Smooth muscle cell (in vitro differentiated cells): Measurements from ENCODE around the gene IFIT5. TPM values are rescaled to one million over a fixed set of nuclear protein-coding genes. Genes with fewer than 3 reads are reported as not detected.

ENCODE experiments used
- DNase-seq: peaks from one replicate; lab custom pipeline; 2025; ENCODE audit not compliant: unreplicated experiment; lab: John Stamatoyannopoulos, UW
- H2AFZ ChIP-seq: fragments of 200-600 bp; sonication (generic); 2 replicates; pipeline ENCODE4 v1.6.0; 2016; ENCODE audit warnings: antibody characterized with exemption, low read depth, mild to moderate bottlenecking
- H3F3A ChIP-seq: fragments of 200-600 bp; sonication (generic); 2 replicates; pipeline ENCODE4 v1.6.0; 2017; ENCODE audit warnings: antibody characterized with exemption, low read depth
- H3K27ac ChIP-seq: fragments of 200-600 bp; sonication (generic); 2 replicates; pipeline ENCODE4 v1.5.1; 2016; ENCODE audit warnings: low read depth, mild to moderate bottlenecking
- H3K27me3 ChIP-seq: fragments of 200-600 bp; sonication (generic); 2 replicates; pipeline ENCODE4 v1.6.1; 2016; ENCODE audit warnings: low read depth, mild to moderate bottlenecking
- H3K36me3 ChIP-seq: fragments of 200-600 bp; sonication (generic); 2 replicates; pipeline ENCODE4 v1.5.1; 2016; ENCODE audit warnings: low read depth
- H3K4me1 ChIP-seq: fragments of 200-600 bp; sonication (generic); 2 replicates; pipeline ENCODE4 v1.5.1; 2016; ENCODE audit warnings: low read depth
- H3K4me2 ChIP-seq: fragments of 200-600 bp; sonication (generic); 2 replicates; pipeline ENCODE4 v1.6.0; 2016; ENCODE audit warnings: mild to moderate bottlenecking
- H3K4me3 ChIP-seq: fragments of 200-600 bp; sonication (generic); 2 replicates; pipeline ENCODE4 v1.5.1; 2016; ENCODE audit warnings: mild to moderate bottlenecking
- H3K79me2 ChIP-seq: fragments of 200-600 bp; sonication (generic); 2 replicates; pipeline ENCODE4 v1.6.0; 2016; ENCODE audit warnings: low read depth, mild to moderate bottlenecking
- H3K9ac ChIP-seq: fragments of 200-600 bp; sonication (generic); 2 replicates; pipeline ENCODE4 v1.6.0; 2016; ENCODE audit warnings: low read depth
- H3K9me3 ChIP-seq: fragments of 200-600 bp; sonication (generic); replicated peaks from 2 replicates; pipeline ENCODE4 v1.5.1; 2016; ENCODE audit warnings: low read depth
- H4K20me1 ChIP-seq: fragments of 200-600 bp; sonication (generic); 2 replicates; pipeline ENCODE4 v1.6.0; 2016; ENCODE audit warnings: low read depth
- CTCF ChIP-seq: fragments of 200-600 bp; sonication (generic); IDR thresholded peaks from 2 replicates; pipeline ENCODE4 v1.5.1; 2017; ENCODE audit warnings: borderline replicate concordance, mild to moderate bottlenecking, antibody characterized with exemption; ENCODE audit not compliant: insufficient read depth, poor library complexity, severe bottlenecking
- WGBS: methylation state at CpG from one replicate; pipeline ENCODE4 v1.1.7; 2016; ENCODE audit warnings: low lambda C conversion rate; 5-methylcytosine and 5-hydroxymethylcytosine counted together
- polyA plus RNA-seq: library from polyadenylated mRNA; unstranded; fragments of >200 nt; fragmentation: Nextera tagmentation; extraction: Ambion mirVana; gene quantifications from 2 replicates; pipeline ENCODE4 v1.2.1, GENCODE V29; 2016
- total RNA-seq: library from RNA; depleted of rRNA; stranded (reverse); fragments of >200 nt; gene quantifications from 2 replicates; pipeline ENCODE4 v1.2.3, GENCODE V29; 2014

IFIT5 gene
- total and polyA plus RNA-seq, 2 experiments from 2014 or later: 4.9 to 7.7 TPM

- Histone ChIP-seq H3F3A (no peaks in the 10 kb centered on the region), H3K4me3 (no peak overlapping the region), H3K4me1 (peaks cover 7% of the 10 kb centered on the region), H3K4me2 (peak overlapping the region; percentile 63), H3K27ac (no peak overlapping the region), H3K9ac (no peak overlapping the region), H3K36me3 (no peaks in the 10 kb centered on the region), H2AFZ (peak overlapping the region; percentile 95), H3K9me3 (no peaks in the 10 kb centered on the region), H3K27me3 (no peaks in the 10 kb centered on the region), H4K20me1 (no peaks in the 10 kb centered on the region), H3K79me2 (no peaks in the 10 kb centered on the region)
- no peak for DNase-seq
- TF ChIP-seq CTCF: peak; percentile 53
- WGBS: 50% methylated on average over 5 of the region's 5 CpGs
Observed at GRCh38 chr10:89369156-89370105, 44.9 kb upstream of the IFIT5 start.

DNA sequence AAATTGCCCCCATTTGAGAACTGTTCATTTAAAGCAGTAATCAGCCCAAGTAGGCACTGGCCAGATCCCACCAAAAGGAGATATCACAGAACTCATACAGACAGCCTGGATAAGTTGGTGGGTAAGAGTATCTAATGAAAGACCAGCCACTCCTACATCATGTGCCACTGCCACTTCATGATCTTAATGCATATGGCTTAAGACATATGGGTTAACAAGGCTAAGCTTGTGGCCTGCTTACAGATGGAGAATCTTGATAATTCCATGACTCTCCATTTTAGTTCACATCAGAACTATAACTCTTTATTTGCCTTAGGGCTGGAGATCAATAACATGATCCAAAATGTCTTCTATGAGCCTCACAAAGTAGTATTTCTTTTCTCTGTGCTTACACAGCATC, 43.3 kb upstream of the IFIT5 start:
- Histone ChIP-seq H3K4me1 (peaks cover 7% of the 10 kb centered on the region), H4K20me1 (no peaks in the 10 kb centered on the region), H3K4me3 (no peak overlapping the region), H3K9ac (no peak overlapping the region), H3F3A (no peaks in the 10 kb centered on the region), H3K79me2 (no peaks in the 10 kb centered on the region), H3K27me3 (no peaks in the 10 kb centered on the region), H3K4me2 (no peak overlapping the region), H3K36me3 (no peaks in the 10 kb centered on the region), H2AFZ (no peak overlapping the region), H3K9me3 (no peaks in the 10 kb centered on the region), H3K27ac (no peak overlapping the region)
- TF ChIP-seq CTCF: no peak
- DNase-seq: no peak

DNA sequence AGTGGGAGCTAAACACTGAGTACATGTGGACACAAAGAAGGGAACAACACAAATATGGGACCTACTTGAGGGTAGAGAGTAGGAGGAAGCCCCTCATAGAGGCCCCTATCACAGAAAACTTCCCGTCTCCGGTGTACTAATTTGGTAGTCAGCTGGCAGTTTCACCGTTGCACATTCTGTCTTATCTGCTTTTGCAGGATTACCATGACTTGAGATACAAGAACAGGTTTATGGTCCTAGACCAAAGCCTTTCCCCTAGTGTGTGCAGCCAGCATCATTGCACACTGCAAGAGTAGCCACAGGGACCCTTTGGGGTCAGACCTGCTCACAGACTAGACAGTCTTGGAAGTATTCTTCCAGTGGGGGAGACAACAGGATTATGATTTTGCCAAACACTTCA, 42.4 kb upstream of the IFIT5 start:
- H3K79me2 ChIP-seq: no peaks in the 10 kb centered on the region
- no peak for DNase-seq
- WGBS: 72% methylated on average over 3 of the region's 3 CpGs

More for the DNA sequence above, 42.4 kb upstream of the IFIT5 start:
- TF ChIP-seq CTCF: no peak
- H3K36me3 ChIP-seq: no peaks in the 10 kb centered on the region
- no peak overlapping the region for H3K27ac ChIP-seq
- no peak overlapping the region for H2AFZ ChIP-seq
- no peaks in the 10 kb centered on the region for H3K9me3 ChIP-seq
- no peaks in the 10 kb centered on the region for H3F3A ChIP-seq
- no peak overlapping the region for H3K4me2 ChIP-seq
- no peak overlapping the region for H3K9ac ChIP-seq
- peaks cover 7% of the 10 kb centered on the region for H3K4me1 ChIP-seq
- H3K4me3 ChIP-seq: no peak overlapping the region
- H4K20me1 ChIP-seq: no peaks in the 10 kb centered on the region
- H3K27me3 ChIP-seq: no peaks in the 10 kb centered on the region
